NCI-H128 (cell line): ENCODE data around the gene DST.

Experiments
- DNase-seq: peaks from one replicate; lab custom pipeline; 2025; ENCODE audit not compliant: unreplicated experiment; lab: John Stamatoyannopoulos, UW

The DST gene

DNA sequence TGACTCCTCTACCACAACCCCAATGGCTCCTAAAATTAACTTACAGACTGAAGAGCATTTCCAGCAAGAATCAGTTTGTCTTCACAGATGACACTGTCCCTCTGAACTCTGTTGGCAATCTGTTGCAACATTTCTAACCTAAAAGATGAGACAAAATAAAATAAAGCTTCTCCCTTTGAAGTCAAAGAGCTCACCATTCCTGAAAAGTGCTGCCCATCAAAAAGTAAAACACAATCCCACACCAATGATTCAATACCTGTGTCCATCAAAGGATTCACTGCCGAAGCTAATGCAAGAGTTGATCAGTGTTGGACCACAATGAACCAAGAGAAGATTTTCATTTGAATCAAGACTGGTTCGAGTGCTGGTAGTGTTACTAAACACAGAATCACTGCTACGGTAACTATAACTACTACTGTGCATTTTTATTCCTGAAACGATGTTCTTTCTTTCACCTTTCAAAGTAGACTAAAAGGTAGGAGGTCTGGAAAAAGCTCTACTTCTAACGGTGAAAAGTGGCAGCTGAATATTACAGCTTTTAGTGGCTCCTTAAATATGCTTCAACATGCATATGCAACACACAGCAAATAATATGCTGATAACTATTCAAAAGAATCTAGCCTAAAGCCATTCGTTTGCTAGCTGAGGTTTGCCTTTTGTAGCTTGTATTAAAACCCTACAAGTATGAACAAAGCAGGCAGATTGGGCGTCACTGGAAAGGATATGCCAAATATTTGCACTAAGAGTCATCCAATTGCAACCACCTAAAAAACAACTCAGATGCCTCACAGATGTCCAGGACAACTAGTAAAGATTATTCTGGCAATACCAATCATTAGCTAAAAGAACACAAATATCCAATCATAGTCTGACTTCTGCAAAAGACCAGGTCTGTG, at the start of gene DST:
Gene DST (minus strand): TSS at position 524 of the 896 bp plus-strand sequence.
- DNase-seq = no peak

DNA sequence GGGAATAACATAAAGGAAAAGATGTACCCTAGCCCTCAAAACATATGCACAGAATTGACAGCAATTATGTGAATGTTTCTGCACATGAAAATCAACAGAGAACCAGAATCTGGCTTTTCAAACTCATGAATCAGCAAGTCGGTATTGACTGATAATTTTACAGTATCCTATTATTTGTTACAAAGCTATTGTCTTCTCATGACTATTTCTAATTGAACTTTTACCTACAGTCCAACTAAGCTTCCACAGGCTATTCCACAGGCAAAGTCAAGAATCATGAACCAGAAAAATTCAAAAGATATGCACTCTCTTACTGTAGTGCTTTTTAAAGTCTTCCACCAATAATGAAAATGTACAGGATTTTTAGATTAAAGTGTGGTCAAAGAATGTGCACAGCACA, 49.1 kb upstream of the DST start:
- DNase-seq = no peak

DNA sequence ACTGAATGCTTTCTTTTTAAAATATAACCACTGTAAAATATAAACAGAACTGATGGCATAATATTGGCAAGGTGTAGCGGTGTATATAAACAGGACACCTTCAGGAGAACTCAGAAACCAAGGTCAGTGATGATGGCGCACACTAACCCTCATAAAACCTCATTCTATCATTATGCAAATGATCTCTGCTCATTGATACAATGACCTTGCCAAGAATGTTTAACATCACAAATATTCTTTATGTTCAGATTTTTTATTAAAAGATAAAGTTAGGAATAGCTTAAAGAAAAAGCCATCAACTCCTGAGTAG, 48.6 kb upstream of the DST start:
- DNase-seq = no peak

DNA sequence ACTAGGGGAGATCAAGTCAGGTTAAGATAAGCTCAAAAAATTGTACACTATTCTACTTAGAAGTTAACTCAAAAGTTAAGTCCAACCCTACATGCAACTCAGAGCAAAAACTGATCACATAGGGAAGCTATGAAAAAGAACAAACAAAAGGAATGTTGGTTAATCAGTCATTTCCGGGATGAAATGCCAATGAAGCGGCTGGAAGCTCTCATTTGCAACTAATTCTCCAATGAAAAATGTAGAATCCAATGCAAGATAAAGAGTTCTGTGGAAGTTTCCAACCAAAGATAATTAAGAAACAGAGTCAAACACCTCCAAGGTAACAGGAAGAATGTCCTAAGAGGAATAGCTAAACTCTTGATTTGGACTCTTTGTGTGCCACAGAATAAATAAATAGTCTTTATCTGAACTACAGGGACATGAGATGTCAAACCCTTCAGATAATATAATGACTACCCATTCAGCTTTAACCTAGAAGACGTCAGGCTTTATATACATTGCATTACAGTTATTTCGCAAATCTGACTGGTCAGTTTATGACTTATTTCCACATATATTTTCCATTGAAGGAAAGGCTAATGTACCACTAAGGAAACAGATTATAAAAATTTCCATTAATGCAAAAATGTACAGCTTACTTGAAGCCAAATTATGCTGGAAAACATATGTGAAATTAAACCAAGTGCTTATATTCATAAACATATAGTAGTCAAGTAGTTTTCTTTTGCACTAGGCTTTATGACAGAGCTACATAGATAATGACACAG, 48.0 kb upstream of the DST start:
- DNase-seq = no peak

DNA sequence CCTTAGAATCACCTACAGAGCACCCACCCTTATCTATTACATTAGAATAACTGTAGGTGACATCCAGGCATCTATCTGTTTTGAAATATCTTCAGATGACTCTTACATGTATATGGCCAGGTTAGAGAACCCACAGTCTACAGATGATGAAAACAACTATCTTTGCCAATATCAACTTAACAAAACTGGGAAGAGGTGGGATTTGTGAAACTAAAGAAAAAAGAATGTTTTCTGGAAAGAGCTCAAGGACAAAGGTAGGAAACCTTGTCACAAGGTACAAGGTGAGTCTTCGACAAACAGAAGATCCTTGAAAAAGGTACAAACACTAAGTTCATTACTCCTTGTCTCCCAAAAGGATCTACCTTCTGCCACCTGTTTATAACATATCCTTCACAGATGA, 47.0 kb upstream of the DST start:
- no peak for DNase-seq

DNA sequence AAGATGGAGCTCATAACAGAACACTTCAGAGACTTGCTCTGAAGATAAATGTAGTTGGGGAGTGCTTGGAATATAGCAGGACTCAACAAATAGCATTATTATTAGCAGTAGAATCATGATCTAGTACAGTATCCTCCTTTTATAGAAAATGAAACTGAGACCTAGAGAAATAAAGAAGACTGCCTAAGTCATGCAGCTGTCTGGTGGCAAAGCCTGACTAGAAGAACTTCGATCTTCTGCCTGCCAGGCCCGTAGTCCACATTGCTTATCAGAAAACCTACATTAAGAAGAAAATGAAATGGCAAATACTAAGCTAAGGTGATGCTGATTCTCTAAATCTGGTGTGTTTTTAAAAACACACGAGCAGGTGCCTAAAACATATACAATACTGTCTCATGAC, 46.4 kb upstream of the DST start:
- DNase-seq = no peak

DNA sequence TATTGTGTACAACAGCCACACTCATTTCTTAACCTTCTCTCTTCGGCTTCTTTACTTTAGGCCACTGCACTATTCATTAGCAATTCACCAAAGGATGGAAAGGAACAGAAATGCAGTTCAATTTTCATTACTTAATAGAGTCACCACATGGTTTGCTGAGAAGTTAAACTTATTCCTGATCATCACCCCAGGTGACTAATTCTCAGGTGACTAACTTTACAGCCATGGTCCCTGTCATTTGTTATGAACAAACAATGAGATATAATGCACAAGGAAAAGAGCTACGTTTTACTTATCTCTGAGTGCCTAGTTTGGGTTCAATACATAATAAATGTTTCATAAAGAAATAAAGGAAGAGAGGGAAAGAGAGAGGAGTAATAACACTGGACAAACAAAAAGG, 45.8 kb upstream of the DST start:
- no peak for DNase-seq

DNA sequence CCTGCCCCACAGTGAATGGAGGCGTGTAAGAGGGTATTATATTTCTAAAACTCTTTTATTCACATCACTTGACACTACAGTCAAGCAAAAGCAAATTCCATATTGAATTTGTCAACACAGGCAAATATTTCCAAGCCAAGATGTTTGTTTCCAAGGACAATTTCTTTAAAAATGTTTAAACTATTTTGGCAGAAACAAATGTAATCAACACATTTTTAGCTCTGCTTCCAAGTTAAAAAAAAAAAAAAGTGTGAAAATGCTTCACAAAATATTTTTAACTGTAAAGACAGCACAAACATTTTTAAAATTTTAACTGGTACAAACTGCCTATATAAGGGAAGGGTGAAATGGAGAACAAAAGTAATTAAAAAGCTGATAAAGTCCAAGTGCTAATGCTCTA, 44.9 kb upstream of the DST start:
- no peak for DNase-seq

DNA sequence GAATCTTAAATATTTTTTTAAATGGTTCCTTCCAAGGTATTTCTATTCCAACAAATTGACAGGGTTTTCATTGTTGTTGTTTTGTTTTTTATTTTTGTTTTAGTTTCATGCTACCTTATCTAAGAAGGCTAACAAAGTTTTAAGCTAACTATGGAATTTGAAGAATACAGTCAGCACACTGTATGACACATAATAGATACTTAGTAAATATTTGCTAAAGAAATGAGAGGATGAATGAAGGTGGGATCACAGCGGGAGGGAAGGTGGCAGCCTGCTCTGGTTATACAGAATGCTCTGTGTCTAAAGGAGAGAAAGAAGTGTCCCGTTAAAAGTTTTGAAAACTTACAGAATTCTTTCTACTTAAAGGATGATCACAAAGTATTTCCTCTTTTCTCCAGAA, 43.7 kb upstream of the DST start:
- no peak for DNase-seq

DNA sequence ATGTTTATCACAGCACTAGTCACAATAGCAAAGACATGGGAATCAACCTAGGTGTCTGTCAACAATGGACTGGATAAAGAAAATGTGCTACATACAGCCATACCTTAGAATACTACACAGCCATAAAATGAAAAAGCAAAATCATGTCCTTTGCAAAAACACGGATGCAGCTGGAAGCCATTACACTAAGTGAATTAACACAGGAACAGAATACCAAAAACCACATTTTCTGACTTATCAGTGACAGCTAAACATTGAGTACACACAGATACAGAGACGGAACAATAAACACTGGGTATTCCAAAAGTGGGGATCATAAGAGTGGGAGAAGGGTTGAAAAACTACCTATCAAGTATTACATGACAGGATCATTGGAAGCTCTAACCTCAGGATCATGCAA, 43.3 kb upstream of the DST start:
- no peak for DNase-seq

DNA sequence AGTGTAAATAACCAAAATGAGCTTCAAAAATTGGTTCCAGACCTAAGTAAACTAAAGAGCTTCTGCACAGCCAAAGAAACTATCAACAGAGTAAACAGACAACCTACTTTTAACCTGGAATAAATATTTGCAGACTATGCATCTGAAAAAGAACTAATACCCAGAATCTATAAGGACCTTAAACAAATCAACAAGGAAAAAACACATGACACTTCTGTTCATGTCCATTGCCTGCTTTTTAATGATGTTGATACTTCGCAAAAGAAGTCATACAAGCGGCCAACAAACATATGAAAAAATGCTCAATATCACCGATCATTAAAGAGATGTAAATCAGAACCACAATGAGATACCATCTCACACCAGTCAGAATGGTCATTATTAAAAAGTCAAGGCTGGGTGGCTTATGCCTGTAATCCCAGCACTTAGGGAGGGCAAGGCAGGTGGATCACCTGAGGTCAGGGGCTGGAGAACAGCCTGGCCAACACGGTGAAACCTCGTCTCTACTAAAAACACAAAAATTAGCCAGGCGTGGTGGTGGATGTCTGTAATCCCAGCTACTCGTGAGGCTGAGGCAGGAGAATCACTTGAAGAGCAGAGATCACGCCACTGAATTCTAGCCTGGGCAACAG, 42.5 kb upstream of the DST start:
- no peak for DNase-seq

DNA sequence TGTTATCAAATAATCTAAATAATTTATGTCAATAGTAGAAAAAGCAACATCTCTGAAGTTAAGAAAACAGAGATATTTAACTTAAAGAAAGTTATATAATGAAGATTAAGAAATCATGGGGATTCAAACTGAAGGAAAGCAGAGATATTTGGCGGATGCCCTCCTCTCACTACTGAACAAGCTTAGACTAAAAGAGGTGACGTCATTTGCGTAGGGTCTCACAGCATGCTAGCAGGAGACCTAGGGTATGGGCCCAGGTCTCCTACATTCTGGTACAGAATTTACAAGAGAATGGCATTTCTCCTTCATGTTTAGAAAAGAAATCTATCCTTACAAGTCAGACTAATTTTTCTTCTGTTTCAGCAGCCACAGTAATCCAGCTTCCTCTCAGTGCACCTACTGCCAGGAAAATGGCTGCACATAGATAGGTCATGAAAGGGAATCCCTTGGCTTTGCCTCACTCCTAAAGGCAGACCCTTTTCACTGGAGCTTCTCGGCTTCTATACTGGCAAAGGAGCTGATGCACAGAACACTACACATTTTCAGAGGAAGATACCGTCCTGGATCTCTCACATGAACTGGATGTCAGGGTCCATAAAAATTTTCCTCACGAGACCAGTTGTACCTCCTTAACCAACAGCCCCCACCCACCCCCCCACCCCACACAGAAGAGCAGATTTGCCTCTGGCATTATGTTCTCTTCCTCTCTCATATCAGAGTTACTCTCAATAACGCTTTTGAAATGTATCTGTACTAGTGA, 41.8 kb upstream of the DST start:
- no peak for DNase-seq

DNA sequence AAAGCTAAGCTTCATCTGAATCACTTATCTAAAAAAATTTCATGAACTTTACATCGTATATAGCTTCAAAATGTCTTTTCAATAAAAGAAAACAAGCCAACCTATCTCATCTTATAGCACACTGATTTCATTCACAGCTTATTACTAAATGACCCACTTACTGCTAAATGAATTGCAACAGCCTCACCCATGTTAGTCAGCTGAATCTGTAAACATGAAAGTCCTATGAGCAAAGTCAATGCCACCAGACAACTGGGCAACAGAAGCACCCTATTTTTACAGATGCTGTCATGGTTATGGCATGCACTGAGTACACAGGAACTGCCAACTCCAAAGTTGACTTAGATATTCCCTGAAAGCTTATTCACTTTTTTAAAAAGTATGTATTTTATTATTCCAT, 41.2 kb upstream of the DST start:
- no peak for DNase-seq

DNA sequence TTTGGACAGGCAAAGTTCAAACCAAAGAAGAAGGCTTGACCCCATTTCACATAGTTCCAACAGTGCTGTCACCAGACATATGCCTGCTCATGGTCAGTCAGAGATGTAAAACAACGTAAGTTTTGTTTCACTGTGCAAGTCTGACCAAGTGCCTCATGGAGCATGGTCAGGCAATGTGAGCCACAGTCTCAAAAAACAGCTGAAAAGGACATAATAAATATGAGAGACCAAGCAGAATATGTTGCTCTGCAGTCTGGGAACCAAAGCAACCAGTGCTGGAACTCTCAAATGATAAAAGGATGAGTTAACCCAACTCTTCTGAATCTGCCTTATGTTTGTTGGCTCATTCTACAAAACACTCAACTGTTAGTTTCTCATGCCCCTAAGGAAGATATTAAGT, 39.9 kb upstream of the DST start:
- no peak for DNase-seq

DNA sequence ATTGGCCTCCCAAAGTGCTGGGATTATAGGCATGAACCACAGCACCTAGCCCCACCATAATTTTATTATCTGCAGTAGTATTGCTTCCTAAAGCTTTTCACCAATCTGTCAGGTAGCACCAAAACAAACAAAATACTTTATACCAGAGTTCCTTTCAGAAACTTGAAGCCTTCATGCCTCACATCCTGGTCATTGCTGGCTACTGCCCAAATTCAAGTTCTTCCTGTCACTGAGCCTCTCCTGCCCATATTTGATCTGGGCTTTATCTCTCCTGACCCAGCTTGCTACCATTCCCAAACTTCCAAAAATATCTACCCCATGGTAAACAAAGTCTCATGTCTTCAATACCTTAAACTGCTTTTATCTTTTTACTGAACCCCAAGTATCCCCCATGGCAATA, 34.9 kb upstream of the DST start:
- DNase-seq = no peak

DNA sequence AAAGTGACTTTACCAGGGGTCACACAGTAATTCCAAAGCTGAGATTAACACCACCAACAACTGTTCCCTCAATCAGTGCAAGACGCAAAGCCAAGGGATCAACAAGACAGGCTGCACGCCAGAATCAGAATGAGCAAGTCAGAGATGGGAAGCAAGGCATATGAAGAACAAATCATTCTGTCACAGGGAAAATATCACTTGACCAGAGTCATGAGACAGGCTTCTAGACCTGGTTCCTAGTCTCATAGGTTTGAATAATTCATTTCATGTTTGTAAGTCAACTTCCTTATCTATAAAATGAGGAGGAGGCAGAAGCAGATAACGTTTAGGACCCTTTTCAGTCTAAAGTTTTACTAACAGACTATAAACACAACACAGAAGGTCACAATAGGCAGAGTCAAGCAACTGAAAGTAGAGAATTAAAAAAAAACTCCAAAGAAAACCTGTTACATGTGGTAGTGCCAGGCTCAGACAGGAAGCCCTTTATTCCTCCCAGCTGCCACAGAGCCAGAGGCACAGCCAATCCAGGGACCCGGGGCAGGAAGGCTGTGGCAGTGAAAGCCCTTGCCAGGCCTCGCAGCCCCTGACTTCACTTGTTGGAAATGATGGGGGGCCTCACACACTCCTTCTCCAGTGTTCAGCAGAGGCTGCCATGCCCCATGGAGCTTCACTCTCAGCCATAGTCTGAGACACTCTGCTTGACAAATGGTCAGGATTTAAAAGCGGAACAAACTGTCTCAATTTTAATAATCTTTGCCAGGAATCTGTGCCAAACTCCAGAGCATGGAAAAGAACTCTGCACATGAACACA, 29.2 kb upstream of the DST start:
- DNase-seq = no peak

DNA sequence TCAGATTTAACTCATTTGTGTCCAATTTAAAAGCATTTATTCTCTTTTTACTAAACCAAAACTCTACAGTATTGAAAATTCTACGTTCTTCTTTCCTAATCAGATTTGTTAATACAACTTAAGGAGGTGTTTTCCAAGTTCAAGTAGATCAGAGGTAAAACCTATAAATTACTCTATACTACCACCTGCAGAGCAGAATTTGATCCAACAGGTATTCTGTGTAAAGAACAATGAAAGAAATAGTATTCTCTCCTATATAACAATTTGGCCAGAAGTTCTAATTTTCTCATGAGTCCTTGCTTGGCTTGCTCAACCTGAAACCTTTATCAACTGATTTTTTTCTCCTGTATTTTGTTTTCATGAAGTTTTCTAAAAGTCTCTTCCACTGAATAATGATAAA, 28.5 kb upstream of the DST start:
- DNase-seq = no peak

DNA sequence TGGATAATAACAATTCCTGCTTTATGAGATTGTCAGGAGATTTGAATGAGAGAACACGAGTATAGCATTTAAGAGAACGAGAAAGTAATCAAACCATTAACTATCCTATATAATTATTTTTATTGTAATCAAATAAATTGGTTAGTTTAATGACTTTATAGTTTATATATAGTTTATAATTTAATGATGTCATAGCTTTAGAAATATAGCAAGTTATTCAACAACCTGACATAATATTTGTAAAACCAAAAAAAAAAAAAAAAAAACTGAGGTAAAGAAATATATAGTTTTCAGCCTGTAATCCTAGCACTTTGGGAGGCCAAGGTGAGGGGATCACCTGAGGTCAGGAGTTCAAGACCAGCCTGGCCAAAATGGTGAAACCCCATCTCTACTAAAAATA, 26.4 kb upstream of the DST start:
- DNase-seq = no peak

DNA sequence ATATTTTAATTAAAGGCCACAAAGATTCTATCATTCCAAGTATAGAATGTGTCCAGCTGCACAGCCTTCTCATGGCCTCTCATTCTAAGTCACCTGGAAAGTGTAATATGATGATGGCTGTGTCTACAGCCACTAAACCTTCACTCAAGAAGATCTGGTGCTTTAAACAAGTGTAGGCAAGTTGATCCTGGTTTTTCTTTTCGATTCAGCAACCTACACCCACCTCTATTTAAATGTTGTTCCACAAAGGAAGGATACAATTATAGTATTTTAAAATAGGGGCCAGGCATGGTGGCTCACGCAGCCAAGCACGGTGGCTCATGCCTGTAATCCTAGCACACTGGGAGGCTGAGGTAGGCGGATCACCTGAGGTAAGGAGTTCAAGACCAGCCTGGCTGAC, 25.5 kb upstream of the DST start:
- DNase-seq = no peak

DNA sequence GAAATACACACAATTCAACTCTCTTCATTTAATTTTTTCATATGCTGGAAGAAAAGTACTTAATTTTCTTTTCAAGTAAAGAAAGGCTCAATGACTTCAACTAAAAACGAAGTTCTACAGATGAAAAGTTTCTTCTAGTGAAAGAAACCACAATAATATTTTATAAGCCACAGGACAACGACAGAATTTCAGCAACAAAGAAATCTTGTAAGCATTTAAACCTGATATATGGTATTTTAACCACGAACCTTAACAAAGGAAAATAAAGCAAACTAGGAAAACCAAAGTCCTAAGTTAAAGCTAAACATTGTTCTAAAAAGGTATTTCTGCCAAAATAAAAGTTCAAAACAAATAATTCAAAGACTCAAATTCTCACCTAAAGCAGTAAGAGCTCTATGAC, 24.6 kb upstream of the DST start:
- no peak for DNase-seq

DNA sequence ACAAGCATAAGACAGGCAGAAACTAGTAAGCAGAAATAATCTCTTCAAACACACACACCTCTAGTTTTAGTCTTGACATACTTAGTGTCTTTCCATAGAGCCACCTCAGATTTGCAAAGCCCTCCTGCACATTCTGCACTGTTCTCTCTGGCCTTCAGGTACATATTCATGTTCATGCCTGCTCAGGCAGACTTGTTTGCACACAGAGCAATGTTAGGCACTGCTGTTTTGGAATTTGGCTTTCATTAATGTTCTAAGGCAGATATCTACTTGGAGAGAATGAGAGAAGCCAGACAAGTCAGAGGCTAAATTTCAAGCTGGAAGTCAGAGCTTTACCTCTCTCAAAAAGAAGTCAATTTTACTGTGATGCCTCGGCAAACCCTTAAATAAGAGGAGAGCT, 21.3 kb upstream of the DST start:
- no peak for DNase-seq
